ENCODE results near the gene CWC27.

CWC27 gene

DNA sequence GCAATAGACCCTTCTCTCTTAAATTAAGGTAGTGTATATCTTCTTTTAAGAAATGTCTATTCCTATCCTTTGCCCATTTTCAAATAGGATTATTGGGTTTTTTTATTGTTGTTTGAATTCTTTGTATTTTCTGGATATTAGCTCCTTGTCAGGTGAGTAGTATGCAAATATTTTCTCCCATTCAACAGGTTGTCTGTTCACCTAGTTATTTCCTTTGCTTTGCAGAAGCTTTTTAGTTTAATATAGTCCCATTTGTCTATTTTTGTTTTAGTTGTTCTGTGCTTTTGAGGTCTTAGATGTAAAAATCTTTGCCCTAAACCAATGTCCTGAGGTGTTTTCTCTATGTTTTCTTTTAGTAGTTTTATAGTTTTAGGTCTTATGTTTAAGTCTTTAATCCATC is 104.7 kb downstream of the CWC27 start:
- TF ChIP-seq, protein P1, sequence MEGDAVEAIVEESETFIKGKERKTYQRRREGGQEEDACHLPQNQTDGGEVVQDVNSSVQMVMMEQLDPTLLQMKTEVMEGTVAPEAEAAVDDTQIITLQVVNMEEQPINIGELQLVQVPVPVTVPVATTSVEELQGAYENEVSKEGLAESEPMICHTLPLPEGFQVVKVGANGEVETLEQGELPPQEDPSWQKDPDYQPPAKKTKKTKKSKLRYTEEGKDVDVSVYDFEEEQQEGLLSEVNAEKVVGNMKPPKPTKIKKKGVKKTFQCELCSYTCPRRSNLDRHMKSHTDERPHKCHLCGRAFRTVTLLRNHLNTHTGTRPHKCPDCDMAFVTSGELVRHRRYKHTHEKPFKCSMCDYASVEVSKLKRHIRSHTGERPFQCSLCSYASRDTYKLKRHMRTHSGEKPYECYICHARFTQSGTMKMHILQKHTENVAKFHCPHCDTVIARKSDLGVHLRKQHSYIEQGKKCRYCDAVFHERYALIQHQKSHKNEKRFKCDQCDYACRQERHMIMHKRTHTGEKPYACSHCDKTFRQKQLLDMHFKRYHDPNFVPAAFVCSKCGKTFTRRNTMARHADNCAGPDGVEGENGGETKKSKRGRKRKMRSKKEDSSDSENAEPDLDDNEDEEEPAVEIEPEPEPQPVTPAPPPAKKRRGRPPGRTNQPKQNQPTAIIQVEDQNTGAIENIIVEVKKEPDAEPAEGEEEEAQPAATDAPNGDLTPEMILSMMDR (IDR thresholded peaks at IDR 0.05; ENCODE audit: control insufficient read depth, extremely low read depth, insufficient read depth): no peak
- H3K4me3 ChIP-seq (ENCODE audit: low read depth, low read length): no peak overlapping the region

DNA sequence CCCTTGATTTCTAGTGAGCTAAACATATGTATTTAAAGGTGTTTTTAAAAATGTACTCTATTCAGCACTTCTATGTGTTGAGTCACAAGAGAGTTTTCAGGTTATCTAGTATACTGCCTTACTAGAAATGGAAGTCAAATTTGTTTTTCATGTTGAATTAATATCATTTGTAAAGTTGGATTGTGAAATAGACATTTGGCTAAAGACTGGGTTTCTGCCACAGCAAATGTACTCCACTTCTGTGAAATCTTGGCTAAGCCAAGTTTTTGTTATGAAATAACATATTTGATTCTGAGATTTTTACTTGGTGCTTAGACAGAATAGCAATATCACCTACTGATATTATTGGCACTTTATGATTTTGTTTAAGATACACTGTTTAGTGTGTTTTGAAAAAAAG is 106.0 kb downstream of the CWC27 start:
- no peak for DNase-seq (ENCODE audit: low read depth)
- TF ChIP-seq, protein P1 (IDR thresholded peaks at IDR 0.05; ENCODE audit: control insufficient read depth, extremely low read depth, insufficient read depth): no peak
- no peak overlapping the region for H3K4me3 ChIP-seq (ENCODE audit: low read depth, low read length)

More for the DNA sequence above, 104.7 kb downstream of the CWC27 start:
- DNase-seq (ENCODE audit: low read depth): no peak

DNA sequence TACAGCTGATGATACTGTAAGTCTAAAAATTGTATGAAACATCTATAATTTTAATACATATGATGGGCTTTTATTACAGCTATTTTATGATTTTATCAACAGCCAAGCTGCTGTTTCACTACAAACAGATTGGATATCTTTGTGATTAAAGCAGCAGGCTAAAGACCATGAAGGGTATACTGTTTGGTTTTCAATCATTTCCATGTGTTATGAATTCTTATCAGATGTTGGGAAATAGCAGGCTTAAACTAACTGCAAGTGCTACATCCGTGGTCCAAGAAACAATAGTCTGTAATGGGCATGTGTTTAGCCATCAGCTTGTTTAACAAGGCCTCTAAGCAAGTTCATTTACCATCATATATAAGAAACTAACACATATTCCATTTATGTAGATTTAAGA is 107.5 kb downstream of the CWC27 start:
- no peak overlapping the region for H3K4me3 ChIP-seq (ENCODE audit: low read depth, low read length)
- DNase-seq (ENCODE audit: low read depth): no peak
- TF ChIP-seq, protein P1 (IDR thresholded peaks at IDR 0.05; ENCODE audit: control insufficient read depth, extremely low read depth, insufficient read depth): no peak

DNA sequence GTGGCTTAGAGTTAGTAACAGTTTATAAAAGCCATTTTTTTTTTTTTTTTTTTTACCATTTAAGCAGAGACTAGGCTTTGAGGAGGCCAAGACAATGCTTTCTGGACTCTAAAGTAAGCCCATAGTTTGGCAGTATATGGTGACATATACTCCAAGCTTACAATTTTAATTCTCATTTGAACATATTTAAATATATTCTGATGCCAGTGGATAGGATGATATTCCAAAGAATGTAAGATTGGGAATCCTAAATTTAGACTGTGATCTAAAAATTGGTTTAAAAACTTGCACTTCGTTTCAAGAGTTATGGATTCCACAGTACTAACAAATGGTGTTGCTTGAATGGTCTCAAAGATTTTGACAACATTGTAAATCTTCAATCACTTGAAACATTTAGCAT is 112.1 kb downstream of the CWC27 start:
- TF ChIP-seq, protein P1 (IDR thresholded peaks at IDR 0.05; ENCODE audit: control insufficient read depth, extremely low read depth, insufficient read depth): no peak
- no peak for DNase-seq (ENCODE audit: low read depth)
- H3K4me3 ChIP-seq (ENCODE audit: low read depth, low read length): no peak overlapping the region

DNA sequence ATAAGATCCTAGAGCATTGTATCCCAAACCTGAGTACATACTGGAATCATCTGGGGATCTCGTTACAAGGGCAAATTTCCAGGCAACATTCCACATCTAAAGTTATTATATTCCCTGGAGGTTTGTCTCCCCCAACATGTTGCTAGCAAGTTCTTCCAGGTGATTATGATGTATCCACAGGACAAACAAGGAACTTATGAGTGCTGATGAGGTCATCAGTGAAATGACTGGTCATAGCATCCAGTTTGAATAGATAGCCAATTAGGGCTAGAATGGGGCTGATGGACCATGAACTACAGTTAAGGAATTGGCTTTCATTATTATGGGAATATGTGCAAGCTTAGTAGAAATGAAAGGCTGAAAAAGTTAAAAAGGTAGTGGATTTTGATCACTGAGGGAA is 115.2 kb downstream of the CWC27 start:
- H3K4me3 ChIP-seq (ENCODE audit: low read depth, low read length): no peak overlapping the region
- TF ChIP-seq, protein P1 (IDR thresholded peaks at IDR 0.05; ENCODE audit: control insufficient read depth, extremely low read depth, insufficient read depth): no peak
- DNase-seq (ENCODE audit: low read depth): no peak

DNA sequence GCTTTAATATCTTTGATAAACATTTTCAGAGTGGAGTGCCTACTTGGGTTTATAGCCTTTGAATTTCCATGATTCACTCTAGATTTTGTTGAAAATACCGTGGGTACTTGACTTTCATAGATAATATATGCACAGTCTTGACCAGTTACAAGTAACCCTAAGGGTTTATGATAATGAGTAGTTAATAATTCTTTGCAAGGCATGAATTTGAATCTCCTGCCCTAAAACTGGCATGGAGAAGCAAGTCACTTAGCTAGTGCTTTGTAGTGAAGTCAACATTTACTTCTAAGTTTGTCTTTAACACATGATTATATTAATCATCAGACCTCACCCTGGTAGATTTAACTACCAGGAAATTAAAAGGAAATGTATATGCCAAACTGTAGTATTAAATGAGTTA is 115.8 kb downstream of the CWC27 start:
- DNase-seq (ENCODE audit: low read depth): no peak
- TF ChIP-seq, protein P1 (IDR thresholded peaks at IDR 0.05; ENCODE audit: control insufficient read depth, extremely low read depth, insufficient read depth): no peak
- H3K4me3 ChIP-seq (ENCODE audit: low read depth, low read length): no peak overlapping the region

DNA sequence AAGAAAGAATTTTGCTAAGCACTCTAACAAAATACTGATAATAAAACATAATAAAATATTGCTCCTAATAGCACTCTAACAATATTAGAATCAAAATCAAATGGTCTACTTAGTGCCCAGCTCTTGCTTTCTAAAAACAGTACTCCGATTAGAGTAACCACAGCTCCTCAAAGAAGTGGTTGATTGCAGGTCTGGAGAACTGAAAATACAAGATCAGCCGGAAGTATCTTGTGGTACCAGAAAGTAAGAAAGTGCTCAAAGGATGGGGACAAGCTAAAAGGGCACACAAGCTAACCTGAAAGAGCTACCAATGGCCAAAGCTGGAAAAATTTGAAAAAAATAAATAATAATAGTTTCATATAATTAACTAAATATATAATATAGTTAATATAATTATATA is 119.2 kb downstream of the CWC27 start:
- H3K4me3 ChIP-seq (ENCODE audit: low read depth, low read length): no peak overlapping the region
- DNase-seq (ENCODE audit: low read depth): no peak
- TF ChIP-seq, protein P1 (IDR thresholded peaks at IDR 0.05; ENCODE audit: control insufficient read depth, extremely low read depth, insufficient read depth): no peak

Data from LNCaP clone FGC (cell line).